Pancreas (tissue), 10 donors: ENCODE data around the gene TFPT. TPM values are rescaled to one million over a fixed set of nuclear protein-coding genes. Genes with fewer than 3 reads are reported as not detected.

ENCODE experiments used
- ATAC-seq, 4 donors: fragments of 200-7000 bp; cut with Tn5 transposase; one replicate each; pipeline versions ENCODE4 v1.8.0 to v1.9.1; 2020; ENCODE audit warnings: mild to moderate bottlenecking in 4 of 4, moderate library complexity in 4 of 4
- DNase-seq, 6 donors: peaks; one replicate each; pipeline ENCODE4 v3.0.0-alpha.2; 2020
- FAIRE-seq: peaks from 2 replicates; lab custom pipeline; 2012; peaks lifted over from hg19 to GRCh38; lab: Jason Lieb, UNC
- H3K27ac ChIP-seq, 4 donors: fragments of 200-600 bp; sonication (generic); 1 replicate in 3 of 4; 2 replicates in 1 of 4; pipeline versions ENCODE4 v1.5.0 to v1.8.0; 2020
- H3K27me3 ChIP-seq, 4 donors: fragments of 200-600 bp; one replicate each; pipeline ENCODE4 v1.8.0; 2021
- H3K36me3 ChIP-seq, 3 donors: fragments of 200-600 bp; sonication (generic) in 1 of 3; one replicate each; pipeline versions ENCODE4 v1.5.0 to v1.8.0; 2020 to 2021
- H3K4me1 ChIP-seq, 3 donors: fragments of 200-600 bp; one replicate each; pipeline ENCODE4 v1.8.0; 2021
- H3K4me3 ChIP-seq, 4 donors: fragments of 200-600 bp; sonication (generic) in 2 of 4; one replicate each; pipeline versions ENCODE4 v1.5.0 to v1.8.0; 2020 to 2021
- H3K9me3 ChIP-seq, 4 donors: fragments of 200-600 bp; one replicate each; pipeline ENCODE4 v1.8.0; 2021
- WGBS, 2 donors: extraction: QIAGEN DNeasy Blood & Tissue Kit; methylation state at CpG; one replicate each; pipeline ENCODE4 v1.1.7; 2013; 5-methylcytosine and 5-hydroxymethylcytosine counted together
- intact Hi-C, 3 donors: fragments of 100-400 bp; cut with DNase I; formaldehyde crosslinking; loops; one replicate each; pipeline versions ENCODE4 v1.11.1 to v1.14.2; 2022
- polyA plus RNA-seq, 2 donors: library from polyadenylated mRNA; stranded (reverse); fragments of 200-250 nt; gene quantifications; one replicate each; pipeline ENCODE4 v1.2.3, GENCODE V29; 2013
- total RNA-seq, 6 donors: library from RNA; stranded (reverse); fragmentation: NEBNext Ultra II Directional in 4 of 6; extraction: Animal tissue kit (Norgen Biotek cat#: 25700) in 4 of 6; gene quantifications; one replicate each; pipeline versions ENCODE4 v1.2.1 to v1.2.4, GENCODE V29; 2021 to 2023
- TF ChIP-seq, protein P1 (sequence below), 4 donors: fragments of 200-600 bp; sonication (generic) in 3 of 4; IDR thresholded peaks; one replicate each; pipeline versions ENCODE4 v1.5.0 to v1.8.0; 2021; ENCODE audit warnings: antibody characterized with exemption in 4 of 4
- donor health status: healthy with polysubstance abuse.
- donor health status: DM: no; HTN: no; CAD: no; lungs with moderate emphysema.
- donor health status: DM: no; HTN: no; CAD: no.
- donor health status: control.
- donor health status: control.
- donor health status: Bipolar disorder and iron deficiency.
- donor health status: DM: yes; HTN: yes; CAD: no.
- donor health status: DM: no; HTN: no; CAD: no.
- donor health status: DM: no; HTN: no; CAD: no.
- donor health status: DM: yes; HTN: yes; CAD: no.

TFPT gene
- total and polyA plus RNA-seq, 8 donors = 3.8 to 16.6 (median 5.2) TPM

DNA sequence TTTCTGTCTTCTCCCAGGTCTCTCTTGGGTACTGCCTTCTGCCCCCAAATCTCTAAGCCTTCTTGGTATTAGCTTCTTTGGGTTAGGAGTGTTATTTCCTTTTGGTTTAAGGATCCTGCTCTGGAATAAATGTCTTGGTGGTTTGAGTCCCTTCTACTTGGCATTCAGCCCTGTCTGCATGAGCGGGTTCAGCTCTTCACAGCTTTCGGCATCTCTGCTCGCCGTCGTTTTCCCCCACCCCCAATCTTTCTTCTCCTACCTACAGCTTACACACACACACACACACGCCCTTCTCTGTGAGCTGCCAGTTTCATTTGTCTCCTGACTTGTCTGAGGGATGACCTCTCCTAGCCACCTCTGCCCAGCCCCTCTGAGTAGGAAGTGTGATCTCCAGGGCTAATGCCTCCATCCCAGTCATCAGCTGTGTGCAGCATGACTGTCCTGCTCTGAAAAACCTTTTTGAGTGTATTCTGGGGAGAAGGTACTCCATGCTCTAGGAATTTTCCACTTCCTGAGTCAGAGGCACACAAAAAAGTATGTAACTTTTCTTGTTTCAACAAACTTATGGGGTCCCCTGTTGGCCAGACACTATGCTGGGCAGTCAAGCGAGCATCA, 26.8 kb upstream of the TFPT start:
- TF ChIP-seq, protein P1, sequence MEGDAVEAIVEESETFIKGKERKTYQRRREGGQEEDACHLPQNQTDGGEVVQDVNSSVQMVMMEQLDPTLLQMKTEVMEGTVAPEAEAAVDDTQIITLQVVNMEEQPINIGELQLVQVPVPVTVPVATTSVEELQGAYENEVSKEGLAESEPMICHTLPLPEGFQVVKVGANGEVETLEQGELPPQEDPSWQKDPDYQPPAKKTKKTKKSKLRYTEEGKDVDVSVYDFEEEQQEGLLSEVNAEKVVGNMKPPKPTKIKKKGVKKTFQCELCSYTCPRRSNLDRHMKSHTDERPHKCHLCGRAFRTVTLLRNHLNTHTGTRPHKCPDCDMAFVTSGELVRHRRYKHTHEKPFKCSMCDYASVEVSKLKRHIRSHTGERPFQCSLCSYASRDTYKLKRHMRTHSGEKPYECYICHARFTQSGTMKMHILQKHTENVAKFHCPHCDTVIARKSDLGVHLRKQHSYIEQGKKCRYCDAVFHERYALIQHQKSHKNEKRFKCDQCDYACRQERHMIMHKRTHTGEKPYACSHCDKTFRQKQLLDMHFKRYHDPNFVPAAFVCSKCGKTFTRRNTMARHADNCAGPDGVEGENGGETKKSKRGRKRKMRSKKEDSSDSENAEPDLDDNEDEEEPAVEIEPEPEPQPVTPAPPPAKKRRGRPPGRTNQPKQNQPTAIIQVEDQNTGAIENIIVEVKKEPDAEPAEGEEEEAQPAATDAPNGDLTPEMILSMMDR (IDR thresholded peaks at IDR 0.05) = no peak
- H3K9me3 ChIP-seq = no peaks in the 10 kb centered on the region
- WGBS, 2 donors = 79 to 81% methylated on average over 7 of the region's 7 CpGs
- no peak for DNase-seq
- peaks cover 9 to 47% (median 33%) of the 10 kb centered on the region in 3 donors for H3K36me3 ChIP-seq
- H3K4me3 ChIP-seq = no peak overlapping the region
- intact Hi-C loops = no loop called here
- no peak overlapping the region for H3K27ac ChIP-seq
- H3K4me1 ChIP-seq = peaks cover 0 to 14% (median 0%) of the 10 kb centered on the region in 3 donors
- FAIRE-seq = no peak
- no peaks in the 10 kb centered on the region for H3K27me3 ChIP-seq
- ATAC-seq = no peak

DNA sequence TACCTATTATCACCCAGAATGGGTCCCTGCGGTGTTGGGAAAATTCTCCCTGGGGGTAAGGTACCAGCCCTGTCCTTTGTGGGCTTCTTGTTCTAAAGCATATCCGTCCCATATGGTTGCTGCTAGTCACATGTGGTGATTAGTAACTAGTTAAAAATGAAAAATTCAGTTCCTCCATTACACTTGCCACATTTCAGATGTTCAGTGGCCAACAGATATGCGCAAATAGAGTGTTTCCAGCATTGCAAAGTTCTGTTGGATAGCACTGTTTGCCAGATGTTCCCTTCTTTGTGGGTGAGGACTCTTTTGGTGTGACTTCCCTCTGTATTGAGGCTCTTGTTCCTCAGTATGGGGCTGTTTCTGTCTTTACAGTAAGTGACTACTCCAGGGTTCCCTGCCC, 25.9 kb upstream of the TFPT start:
- ATAC-seq = no peak
- no peak overlapping the region for H3K27ac ChIP-seq
- TF ChIP-seq, protein P1 (IDR thresholded peaks at IDR 0.05) = no peak
- no peaks in the 10 kb centered on the region for H3K9me3 ChIP-seq
- DNase-seq = no peak
- intact Hi-C loops = no loop called here
- H3K27me3 ChIP-seq = no peaks in the 10 kb centered on the region
- peaks cover 9 to 39% (median 25%) of the 10 kb centered on the region in 3 donors for H3K36me3 ChIP-seq
- 83 to 84% methylated on average over 3 of the region's 3 CpGs for WGBS, 2 donors
- FAIRE-seq = no peak
- peaks cover 0 to 14% (median 0%) of the 10 kb centered on the region in 3 donors for H3K4me1 ChIP-seq
- no peak overlapping the region for H3K4me3 ChIP-seq

DNA sequence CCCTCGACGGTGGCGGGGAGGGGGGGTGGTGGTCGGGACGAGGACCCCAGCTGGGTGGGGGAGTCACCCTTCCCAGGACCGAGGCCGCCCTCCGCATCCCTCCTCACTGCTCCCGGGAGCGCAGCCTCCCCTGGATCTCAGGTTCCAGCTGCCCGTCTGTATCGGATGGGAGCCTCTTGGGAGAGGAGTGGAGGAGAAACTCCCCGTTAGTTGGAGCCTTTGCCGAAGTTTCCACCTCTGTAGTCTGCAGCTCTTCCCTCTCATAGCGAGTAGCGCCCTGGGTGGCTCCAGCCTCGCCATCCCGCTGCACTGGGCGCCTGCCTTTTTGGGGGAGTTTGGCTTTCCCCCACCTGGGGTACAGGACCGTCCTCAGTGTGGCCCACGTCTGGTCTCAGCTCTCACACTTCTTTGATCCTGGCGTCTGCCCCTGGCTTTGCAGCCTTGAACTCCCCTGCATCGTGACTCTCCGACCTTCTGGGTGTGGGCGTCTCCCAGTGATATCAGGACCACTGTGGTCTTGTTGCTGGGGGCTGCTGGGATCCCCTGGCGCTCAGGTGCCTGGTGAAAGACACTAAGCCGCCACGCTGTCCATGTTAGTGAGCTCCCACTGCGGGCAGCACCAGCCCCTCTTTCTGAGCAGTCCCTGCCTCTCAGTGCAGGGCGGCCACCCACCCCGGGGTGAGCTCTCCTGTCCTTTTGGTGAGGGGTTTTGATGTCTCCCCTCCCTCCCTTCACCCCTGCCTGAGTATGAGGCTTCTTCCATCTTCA, 23.2 kb upstream of the TFPT start:
- H3K36me3 ChIP-seq = peaks cover under 1 to 12% (median 4%) of the 10 kb centered on the region in 3 donors
- TF ChIP-seq, protein P1 (IDR thresholded peaks at IDR 0.05) = no peak
- intact Hi-C loops = no loop called here
- peak overlapping the region in 2 of 4 donors; percentile 90 to 92 for H3K27ac ChIP-seq
- no peak for ATAC-seq
- no peaks in the 10 kb centered on the region for H3K9me3 ChIP-seq
- WGBS, 2 donors = 17 to 19% methylated on average over 28 to 30 of the region's 31 CpGs
- H3K4me3 ChIP-seq = peak overlapping the region; percentile 98 to 100 (median 100)
- H3K27me3 ChIP-seq = no peaks in the 10 kb centered on the region
- FAIRE-seq = no peak
- no peak for DNase-seq
- H3K4me1 ChIP-seq = peaks cover 0 to 20% (median 3%) of the 10 kb centered on the region in 3 donors

DNA sequence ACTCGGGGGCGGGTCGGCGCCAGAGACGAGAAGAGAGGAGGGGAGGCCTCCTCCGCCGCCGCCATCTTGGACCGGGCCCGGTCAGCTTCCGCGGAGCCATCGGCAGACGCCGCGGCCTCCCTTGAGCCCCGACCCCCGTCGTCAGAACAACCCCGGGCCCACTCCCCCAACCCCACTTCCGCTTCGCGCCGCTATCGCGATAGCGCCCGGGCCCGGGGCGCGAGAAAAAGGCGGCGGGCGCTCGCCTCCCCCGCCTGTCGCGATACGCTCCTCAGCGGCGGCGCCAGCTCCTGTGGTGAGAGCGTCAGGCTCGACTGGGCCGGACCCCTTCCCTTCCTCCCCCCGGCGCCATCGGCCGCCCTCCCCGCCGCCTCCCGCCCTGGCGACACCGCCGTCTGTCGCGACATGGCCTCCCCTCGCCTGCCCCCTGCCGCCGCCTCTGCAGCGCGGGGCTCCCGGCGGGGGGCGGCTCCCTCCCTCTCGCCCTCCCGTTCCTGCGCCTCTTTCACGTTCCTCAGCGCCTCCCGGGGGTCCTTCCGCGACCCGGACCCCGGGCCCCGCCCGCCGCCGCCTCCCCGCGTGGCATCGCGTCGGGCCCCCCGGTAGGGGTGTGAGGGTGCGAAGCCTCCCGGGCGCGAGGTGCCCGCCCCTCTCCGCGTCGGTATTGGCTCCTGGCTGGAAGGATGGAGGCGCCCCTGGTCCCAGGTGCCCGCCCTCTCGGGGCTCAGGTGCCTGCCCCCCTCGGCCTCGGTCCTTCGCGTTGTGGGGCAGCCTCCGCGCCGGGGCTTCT, 22.4 kb upstream of the TFPT start, which contains the start of gene CNOT3:
CNOT3 (plus strand) TSS at position 64 of the 790 bp plus-strand sequence. CDS start 5,217 bp downstream, outside the sequence.
- Histone ChIP-seq H3K9me3 (no peaks in the 10 kb centered on the region), H3K4me1 (peaks cover 0 to 20% (median 3%) of the 10 kb centered on the region in 3 donors), H3K36me3 (peaks cover 0 to 4% (median 0%) of the 10 kb centered on the region in 3 donors), H3K4me3 (peak within 1 kb of the TSS; percentile 98 to 100 (median 100)), H3K27ac (peak within 1 kb of the TSS; percentile 82 to 92 (median 90)), H3K27me3 (no peaks in the 10 kb centered on the region)
- ATAC-seq (peak in 1 of 4 donors; percentile 2), FAIRE-seq (no peak), DNase-seq (peak in 3 of 6 donors; percentile 69 to 87 (median 70))
- TF ChIP-seq, protein P1 (IDR thresholded peaks at IDR 0.05) = no peak
- intact Hi-C loops = no loop called here
- WGBS, 2 donors = 1% methylated on average over 65 to 103 of the region's 103 CpGs
